ACHN (cell line): ENCODE measurements around the gene IL4R.
"Not testable (repeated sequence)": the region's sequence is repeated elsewhere in the genome, so short reads cannot be mapped to it uniquely, and the experiment has no call there.

Experiments
- DNase-seq: peaks from one replicate; pipeline ENCODE4 v3.0.0-alpha.2; 2015
- in situ Hi-C: cut with HindIII; loops from 2 replicates; pipeline ENCODE4 v1.10.0; 2017; ENCODE audit warnings: low sequenced_read_pairs, low pct_ligation_motif_present, low pct_unique_long_range_greater_than_20kb

IL4R gene

DNA sequence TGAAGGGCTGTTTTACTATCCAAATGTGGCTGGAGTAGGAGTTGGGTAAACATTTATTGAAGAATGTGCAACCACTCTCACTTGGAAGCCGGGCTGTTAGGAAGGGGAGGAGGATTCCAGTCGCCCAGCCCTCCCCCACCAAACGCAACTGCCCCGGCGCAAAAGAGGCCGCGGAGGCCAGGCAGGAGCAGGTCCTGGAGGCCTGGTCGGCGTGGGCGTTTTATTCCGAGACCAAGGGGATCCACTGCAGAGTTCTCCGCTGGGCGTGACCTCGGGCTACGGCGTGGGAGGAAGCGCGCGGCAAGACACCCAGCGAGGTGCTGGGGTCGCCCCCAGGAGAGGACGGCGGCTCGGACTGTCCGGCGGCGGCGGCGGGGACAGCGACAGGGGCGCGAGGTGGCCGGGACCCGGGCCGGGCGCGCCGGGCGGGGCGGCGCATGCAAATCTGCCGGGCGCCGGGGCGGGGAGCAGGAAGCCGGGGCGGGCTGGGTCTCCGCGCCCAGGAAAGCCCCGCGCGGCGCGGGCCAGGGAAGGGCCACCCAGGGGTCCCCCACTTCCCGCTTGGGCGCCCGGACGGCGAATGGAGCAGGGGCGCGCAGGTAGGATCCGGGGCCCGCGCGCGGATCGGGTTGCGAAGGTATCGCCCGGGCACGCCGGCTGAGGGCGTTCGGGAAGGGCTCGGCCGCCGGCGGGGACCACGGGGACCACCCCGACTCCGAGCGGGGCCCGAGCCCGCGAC, at the start of gene IL4R:
Gene IL4R (plus strand): TSS at position 553 of the 739 bp plus-strand sequence. CDS start 26,230 bp downstream, outside the sequence.
- in situ Hi-C loops = no loop called here

DNA sequence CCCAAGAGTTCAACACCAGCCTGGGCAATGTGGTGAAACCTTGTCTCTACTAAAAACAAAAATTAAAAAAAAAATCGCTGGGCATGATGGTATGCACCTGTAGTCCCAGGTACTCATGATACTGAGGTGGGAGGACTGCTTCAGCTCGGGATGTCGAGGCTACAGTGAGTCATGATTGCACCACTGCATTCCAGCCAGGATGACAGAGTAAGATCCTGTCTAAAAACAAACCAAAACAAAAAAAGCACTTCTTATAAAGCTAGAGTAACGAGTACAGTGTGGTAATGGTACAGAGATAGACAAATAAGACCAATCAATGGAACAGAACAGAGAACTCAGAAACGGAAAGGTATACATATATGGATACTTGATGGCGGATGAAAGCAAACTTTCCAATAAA, 49.6 kb upstream of the IL4R start:
- peak; percentile 79 for DNase-seq
- in situ Hi-C loops = no loop called here

More for the DNA sequence above, at the start of gene IL4R:
- peak; percentile 95 for DNase-seq

DNA sequence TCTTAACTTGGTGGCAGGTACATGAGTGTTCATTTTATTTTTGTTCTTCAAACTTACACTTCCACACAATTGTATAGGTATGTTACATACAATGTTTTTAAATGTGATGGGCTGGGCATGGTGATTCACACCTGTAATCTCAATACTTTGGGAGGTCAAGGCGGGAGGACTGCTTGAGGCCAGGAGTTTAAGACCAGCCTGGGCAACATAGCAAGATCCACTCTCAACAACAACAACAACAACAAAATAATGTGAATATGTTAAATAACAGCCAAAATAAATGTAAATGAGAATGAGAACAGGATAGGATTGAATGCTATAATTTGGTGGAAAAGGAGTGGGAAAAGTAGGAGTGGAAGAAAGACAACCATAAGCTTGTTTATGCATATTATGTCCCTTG, 47.8 kb upstream of the IL4R start:
- in situ Hi-C loops = no loop called here
- no peak for DNase-seq

- in situ Hi-C loops = no loop called here
- no peak for DNase-seq
These were observed 46.6 kb upstream of the IL4R start for GRCh38 chr16:27267037-27267677.

DNA sequence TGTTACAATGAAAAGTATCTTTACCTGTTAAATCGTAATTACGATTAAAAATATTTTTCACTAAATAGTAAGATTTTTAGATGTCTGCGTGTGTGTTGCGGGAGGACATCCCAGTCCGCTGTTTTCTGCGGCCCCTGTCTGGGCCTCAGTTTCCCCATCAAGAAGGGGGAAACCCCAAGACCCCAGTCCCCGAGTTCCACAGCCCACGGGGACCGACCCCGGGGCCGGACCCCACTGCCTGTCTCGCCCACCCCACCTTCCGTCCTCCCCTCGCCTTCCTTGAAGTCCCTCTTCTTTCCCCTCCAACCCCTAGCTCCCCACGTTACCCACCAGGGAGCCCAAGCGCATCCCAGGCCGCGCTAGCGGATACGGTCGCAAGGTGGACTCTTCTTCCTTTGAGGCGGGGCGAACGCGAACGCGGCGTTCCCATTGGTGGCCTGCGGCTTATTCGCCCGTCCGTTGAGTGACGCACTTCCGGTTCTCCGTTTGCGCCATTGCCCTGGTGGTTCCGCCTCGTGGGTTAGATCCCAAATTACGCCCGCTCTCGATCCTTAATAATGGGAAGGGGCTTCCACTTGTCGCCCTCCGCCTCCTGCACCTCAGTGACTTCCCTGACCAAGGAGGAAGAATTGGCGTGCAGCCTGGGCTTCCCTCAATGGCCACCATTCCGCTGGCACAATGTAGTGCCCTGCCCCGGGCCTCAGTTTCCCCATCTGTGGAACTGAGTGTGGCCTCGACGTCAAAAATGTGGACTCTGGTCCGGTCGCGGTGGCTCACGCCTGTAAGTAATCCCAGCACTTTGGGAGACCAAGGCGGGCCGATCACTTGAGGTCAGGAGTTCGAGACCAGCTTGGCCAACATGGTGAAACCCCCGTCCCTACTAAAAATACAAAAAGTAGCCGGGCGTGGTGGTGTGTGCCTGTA, 45.1 kb upstream of the IL4R start, which contains the start of gene NSMCE1:
Gene NSMCE1 (minus strand): TSS at position 397 of the 924 bp plus-strand sequence. CDS start 11,202 bp downstream, outside the sequence.
- in situ Hi-C loops = no loop called here
- peak; percentile 99 for DNase-seq

- in situ Hi-C loops = no loop called here
These were observed 44.2 kb upstream of the IL4R start for GRCh38 chr16:27269300-27270150.

DNA sequence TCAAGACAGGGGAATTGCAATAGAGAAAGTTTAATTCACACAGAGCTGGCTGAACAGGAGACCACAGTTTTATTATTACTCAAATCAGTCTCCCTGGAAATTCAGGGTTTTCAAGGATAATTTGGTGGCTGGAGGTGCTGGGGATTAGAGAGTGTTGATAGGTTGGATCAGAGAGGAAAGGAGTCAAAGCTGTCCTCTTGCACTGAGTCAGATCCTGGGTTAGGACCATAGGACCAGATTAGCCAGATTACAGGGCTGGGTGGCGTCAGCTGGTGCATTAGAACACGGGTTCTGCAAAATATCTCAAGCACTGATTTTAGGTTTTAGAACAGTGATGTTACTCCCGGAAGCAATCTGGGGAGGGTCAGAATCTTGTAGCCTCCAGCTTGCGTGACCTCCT, 43.4 kb upstream of the IL4R start:
- no peak for DNase-seq
- in situ Hi-C loops = no loop called here

More at GRCh38 chr16:27269300-27270150, 44.2 kb upstream of the IL4R start:
- no peak for DNase-seq

DNA sequence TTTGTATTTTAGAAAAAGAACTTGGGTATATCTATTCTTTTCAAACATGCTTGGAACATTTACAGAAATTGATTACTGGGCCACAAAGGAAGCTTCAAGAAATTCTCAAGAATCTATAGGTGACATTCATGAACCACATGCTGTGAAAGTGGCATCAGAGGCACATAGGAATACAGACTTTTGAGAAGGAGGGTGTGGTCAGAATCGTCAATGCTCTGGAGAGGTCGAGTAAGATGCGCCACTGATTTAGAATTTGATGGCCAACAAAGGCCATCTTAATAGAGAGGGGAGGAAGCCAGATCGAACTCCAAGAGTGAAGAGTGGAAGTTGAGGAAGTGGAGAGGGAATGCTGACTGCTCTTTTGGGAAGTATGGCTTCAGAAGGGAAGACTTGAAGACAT, 41.7 kb upstream of the IL4R start:
- no peak for DNase-seq
- in situ Hi-C loops = no loop called here

DNA sequence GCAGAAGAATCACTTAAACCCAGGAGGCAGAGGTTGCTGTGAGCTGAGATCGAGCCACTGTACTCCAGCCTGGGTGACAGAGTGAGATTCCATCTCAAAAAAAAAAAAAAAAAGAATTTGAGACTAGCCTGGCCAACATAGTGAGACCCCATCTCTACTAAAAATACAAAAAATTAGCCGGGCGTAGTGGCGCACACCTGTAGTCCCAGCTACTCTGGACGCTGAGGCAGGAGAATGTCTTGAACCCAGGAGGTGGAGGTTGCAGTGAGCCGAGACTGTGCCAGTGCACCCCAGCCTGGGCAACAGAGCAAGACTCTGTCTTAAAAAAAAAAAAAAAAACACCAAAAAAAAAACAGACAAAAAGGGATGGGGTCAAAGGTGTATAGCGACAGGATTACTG, 41.1 kb upstream of the IL4R start:
- in situ Hi-C loops, DNase-seq: not testable (repeated sequence)

GRCh38 chr16:27273330-27273669, 40.5 kb upstream of the IL4R start:
- DNase-seq = no peak
- in situ Hi-C loops = no loop called here

- DNase-seq = peak; percentile 84
- in situ Hi-C loops = no loop called here
These were observed 39.9 kb upstream of the IL4R start for GRCh38 chr16:27273670-27274423.

DNA sequence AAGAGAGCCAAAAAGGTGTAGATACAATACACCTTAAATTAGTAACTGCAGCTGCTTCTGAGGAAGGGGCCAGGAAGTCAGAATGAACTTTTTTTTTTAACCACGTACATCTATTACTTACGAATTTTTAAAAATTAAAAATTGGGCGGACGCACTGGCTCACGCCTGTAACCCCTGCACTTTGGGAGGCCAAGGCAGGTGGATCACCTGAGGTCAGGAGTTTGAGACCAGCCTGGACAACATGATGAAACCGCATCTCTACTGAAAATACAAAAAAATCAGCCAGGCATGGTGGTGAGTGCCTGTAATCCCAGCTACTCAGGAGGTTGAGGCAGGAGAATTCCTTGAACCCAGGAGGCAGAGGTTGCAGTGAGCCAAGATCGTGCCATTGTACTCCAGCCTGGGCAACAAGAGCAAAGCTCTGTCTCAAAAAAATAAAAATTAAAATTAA, 39.3 kb upstream of the IL4R start:
- in situ Hi-C loops, DNase-seq: not testable (repeated sequence)

DNA sequence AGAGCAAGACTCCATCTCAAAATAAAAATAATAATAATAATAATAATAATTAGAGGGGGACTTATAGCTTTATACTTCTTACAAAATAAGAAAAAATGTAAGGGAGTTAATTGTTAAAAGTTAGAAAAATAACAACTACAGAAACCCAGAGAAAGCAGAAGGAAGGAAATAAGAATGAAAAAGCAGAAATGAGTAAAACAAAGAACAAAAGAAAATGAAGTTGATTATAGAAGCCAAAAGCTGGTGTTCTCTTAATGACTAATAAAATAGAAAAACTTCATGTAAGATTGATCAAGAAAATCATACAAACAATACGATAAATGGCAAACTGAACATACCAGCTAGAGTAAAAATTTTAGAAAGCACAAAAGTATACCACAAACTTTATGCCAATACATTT, 38.4 kb upstream of the IL4R start:
- no peak for DNase-seq
- in situ Hi-C loops = no loop called here

DNA sequence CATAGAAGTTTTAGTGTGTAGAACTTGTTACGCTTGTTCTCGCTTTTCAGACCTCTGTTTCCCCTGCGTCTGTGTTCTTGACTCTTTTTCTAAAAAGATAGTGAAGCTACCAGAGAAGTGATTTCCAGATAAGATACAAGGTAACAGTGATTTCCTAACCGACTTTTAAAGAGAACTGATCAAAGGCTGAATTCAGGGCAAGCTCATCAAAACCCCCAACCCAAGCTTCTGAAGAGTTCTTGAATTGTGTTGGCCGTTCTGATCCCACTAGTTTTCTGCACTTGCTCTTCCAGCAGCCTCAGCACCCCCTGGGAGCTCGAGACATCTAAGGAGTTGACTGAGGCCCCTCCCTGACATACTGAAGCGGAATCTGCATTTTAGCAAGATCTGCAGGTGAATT, 32.5 kb upstream of the IL4R start:
- no peak for DNase-seq
- in situ Hi-C loops = no loop called here

DNA sequence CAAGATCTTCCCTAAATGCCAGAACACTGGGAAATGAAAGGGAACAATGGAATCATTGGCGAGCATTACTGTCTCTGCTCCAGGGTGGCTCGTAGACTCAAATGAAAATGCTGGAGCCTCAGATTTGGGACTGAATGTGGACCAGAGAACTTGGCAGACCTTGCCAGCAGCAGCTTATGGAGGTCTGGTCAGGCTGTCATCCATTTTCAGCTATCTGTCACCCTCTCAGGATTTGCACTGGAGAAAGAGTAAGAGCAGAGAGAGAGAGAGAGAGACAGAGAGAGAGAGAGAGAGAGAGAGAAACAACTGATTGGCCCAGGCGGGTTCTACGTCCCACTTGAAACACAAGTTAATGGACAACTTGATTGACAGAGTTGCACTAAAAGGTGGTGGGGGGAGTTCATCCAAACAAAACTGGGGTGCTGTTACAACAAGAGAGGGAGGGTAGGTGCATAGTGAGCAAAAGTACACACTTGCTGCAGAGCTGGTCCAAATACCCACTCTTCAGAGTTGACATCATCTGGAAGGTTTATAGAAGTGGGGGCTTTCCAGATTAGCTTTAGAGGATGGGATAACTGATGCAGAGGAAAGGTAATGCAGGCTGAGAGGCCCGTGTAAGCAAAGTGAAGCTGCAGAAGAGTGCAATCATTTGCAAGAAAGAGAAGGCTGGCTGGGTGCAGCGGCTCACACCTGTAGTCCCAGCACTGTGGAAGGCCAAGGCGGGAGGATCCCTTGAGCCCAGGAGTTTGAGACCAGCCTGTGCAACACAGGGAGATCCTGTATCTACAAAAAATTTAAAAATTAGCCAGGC, 28.7 kb upstream of the IL4R start:
- no peak for DNase-seq
- in situ Hi-C loops = no loop called here

DNA sequence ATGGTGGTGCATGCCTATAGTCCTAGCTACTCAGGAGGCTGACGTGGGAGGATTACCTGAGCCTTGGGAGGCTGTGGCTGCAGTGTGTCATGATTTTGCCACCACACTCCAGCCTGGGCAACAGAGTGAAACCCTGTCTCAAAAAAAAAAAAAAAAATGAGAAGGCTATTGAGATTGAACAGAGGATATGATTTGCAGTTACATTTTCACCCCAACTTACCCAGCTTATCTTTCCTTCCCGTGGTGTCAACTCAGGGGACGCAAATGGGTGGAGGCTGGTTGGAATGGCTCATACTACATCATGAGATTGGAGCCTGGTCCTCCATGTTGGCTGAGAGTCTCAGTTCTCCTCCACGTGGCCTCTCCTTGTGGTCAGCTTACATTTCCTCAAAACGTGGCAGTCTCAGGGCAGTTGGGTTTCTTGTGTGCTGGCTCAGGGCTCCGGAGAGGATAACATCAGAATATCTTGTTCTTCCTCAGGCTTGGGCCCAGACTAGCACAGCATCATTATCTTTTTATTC, 28.0 kb upstream of the IL4R start:
- in situ Hi-C loops = no loop called here
- no peak for DNase-seq

GRCh38 chr16:27286451-27286850, 27.3 kb upstream of the IL4R start:
- in situ Hi-C loops = no loop called here
- peak; percentile 92 for DNase-seq
